Stimulated activated CD8-positive, alpha-beta memory T cell treated with anti-CD3 and anti-CD28 coated beads, Interleukin-4, amount 100 ng/mL, for 1 hour (primary cell): ENCODE measurements around the gene AXL.
"Not testable (repeated sequence)": the region's sequence is repeated elsewhere in the genome, so short reads cannot be mapped to it uniquely, and the experiment has no call there.

ENCODE experiments used
- DNase-seq, 2 donors: peaks; one replicate each; pipeline ENCODE4 v3.0.0-alpha.2; 2020; ENCODE audit warnings: low read depth in 2 of 2, low spot score in 1 of 2

The AXL gene

GRCh38 chr19:41218615-41219507, at the start of gene AXL:
Gene AXL, plus strand, starts transcription at chr19:41219223. Its CDS starts 170 bp downstream, at chr19:41219393.
- DNase-seq, result no peak

GRCh38 chr19:41172297-41173164, 46.5 kb upstream of the AXL start:
- no peak for DNase-seq

- DNase-seq, result no peak
Observed at GRCh38 chr19:41174297-41174928, 44.6 kb upstream of the AXL start.

- DNase-seq, result peak in 1 of 2 donors; percentile 2
Observed at GRCh38 chr19:41175801-41176777, 42.9 kb upstream of the AXL start.

DNA sequence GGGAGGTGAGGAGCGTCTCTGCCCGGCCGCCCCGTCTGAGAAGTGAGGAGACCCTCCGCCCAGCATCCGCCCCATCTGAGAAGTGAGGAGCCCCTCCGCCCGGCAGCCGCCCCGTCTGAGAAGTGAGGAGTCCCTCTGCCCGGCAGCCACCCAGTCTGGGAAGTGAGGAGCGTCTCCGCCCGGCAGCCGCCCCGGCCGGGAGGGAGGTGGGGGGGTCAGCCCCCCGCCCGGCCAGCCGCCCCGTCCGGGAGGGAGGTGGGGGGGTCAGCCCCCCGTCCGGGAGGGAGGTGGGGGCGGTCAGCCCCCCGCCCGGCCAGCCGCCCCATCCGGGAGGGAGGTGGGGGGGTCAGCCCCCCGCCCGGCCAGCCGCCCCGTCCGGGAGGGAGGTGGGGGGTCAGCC, 38.9 kb upstream of the AXL start:
- DNase-seq, result not testable (repeated sequence)

GRCh38 chr19:41186971-41187883, 31.8 kb upstream of the AXL start:
- DNase-seq, result no peak

GRCh38 chr19:41187884-41188279, 31.1 kb upstream of the AXL start:
- DNase-seq, result no peak

DNA sequence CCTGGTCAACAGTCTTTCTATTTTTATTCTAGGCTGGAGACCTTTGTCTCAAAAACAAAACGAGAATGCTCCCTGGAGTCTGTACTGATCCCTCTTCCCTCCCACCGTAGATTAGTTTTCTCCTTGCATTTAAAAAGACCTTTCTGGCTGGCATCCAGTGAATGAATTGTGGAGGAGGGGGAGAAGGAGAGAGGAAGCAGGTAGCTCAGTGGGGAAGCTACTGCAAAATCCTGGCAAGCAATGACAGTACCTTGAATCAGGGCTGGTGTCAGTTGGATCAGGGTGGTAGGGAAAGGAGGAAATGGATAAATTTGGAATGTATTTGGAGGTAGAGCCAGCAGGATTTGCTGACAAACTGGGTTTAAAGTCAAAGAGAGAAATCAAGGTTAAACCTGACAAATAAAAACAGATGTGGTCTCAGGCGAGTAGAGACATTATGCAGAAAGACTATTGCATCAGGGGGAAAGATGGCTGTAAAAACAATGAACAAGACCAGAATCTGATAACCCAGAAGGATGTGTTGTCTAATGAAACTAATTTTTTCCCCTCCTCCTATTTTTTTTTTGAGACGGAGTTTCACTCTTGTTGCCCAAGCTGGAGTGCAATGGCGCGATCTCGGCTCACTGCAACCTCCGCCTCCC, 29.5 kb upstream of the AXL start:
- DNase-seq, result no peak

DNA sequence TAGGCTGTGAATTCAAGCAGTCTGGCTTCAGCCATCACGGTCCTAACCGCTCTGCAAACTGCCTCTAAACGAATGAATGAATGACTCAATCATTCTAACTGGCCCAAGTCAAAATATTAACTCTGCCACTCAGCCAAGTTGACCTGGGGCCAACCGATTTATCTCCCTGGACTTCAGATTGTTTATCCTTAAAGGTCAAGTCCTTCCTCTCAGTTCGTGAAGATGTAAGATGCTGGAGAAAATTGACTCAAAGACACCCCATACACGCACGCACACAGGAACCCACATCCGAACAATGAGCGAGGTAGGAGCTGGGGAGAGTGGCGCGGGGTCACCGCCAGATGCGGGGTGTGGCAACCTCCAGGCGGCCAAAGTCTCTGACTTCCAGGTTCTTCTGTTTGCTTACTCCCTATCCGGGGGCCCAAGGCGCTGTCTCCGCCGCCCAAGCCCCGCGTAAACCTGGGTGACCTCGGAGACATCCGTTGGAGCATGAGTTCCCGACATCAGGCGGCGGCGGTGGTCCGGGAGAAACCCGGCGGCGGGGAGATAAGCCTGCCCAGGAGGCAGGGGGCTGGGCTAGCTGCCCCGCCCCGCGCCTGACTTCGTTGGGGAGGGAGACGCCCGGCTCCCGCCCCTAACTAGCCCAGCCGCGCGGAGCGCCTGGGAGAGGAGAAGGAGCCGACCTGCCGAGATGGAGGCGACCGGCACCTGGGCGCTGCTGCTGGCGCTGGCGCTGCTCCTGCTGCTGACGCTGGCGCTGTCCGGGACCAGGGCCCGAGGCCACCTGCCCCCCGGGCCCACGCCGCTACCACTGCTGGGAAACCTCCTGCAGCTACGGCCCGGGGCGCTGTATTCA, 26.2 kb upstream of the AXL start, which contains the start of gene CYP2S1:
Gene CYP2S1 (plus strand): TSS at position 646 of the 856 bp plus-strand sequence. CDS start 46 bp downstream, at position 692.
- no peak for DNase-seq

DNA sequence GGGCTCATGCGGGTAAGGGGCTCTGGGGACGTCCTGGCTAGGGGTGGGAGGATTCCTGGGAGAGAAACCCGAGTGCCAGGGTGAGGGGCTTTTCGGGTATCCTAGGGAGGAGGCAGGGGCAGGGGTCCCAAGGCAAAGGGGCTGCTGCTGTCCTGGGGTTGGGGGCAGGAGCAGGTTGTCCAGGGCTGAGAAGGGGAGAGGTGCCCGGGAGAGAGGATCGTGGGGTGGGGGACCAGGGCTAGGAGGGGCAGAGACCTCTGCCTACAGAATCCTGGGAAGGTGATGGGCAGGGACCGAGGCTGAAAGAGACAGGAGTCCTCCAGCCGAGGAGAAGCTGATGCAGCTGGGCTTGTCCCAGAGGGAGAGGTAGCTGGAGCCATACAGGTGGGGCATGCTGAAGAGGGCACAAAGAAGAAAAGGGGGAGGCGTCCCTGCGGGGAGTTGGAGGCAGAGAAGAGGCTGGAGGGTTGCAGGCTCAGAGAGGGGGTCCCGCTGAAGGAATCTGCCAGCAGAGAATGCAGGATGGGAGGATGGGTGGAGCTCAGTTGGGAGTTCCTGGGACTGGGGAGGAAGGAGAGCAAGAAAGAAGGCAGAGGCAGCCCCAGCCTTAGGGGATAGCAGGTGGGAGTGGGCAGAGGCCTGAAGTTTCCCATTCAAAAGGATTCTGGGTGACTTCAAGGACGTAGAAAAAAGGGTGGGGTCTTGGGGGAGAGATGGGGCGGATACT, 25.4 kb upstream of the AXL start:
- no peak for DNase-seq

DNA sequence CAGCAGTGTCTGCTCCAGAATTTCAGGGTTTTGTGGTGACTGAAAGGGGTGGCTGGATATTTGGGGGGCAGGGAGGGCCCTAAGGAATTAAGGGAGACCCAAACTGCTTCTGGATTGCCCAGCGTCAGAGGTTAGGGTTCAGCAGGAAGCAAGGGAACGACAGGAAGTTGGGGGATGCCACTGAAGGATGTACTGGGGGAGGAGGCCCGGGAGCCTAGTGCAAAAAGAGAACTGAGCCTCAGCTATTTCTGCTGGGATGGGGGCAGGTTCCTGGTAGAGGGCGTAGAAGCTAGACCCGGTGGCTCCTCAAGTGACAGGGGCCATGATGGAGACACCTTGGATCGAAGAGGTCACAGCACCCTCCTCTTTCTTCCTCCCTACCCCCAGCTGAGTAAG, 24.9 kb upstream of the AXL start:
- DNase-seq, result no peak

- DNase-seq, result no peak
Observed at GRCh38 chr19:41195675-41196497, 23.1 kb upstream of the AXL start.

- no peak for DNase-seq
Observed at GRCh38 chr19:41198559-41198958, 20.5 kb upstream of the AXL start.

GRCh38 chr19:41203371-41203770, 15.7 kb upstream of the AXL start:
- no peak for DNase-seq

DNA sequence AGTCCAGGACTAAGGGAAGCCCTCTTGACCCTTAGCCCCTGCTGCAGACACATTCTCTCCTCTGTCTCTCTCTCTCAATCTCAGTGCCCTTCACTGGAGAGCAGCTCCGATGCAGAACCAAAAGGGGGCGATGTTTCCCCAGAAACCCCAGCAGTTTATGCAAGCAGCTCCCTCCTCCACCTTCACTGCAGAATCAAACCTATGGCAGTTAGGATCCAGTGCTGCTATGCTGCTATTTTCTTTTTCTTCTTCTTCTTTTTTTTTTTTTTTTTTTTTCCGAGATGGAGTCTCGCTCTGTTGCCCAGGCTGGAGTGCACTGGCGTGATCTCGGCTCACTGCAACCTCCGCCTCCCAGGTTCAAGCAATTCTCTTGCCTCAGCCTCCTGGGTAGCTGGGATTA, 14.7 kb upstream of the AXL start:
- peak; percentile 50 to 74 for DNase-seq

DNA sequence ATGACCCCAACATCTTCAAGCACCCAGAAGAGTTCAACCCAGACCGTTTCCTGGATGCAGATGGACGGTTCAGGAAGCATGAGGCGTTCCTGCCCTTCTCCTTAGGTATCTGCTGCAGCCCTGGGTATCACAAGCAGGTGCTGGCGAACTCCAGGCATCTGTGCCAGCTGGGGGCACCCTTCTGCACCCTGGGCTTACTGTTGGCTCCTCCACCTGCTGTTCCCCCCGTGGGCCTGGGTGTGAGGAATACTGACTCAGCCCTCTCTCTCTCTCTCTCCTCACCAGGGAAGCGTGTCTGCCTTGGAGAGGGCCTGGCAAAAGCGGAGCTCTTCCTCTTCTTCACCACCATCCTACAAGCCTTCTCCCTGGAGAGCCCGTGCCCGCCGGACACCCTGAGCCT, 13.0 kb upstream of the AXL start:
- no peak for DNase-seq
